Measurements from ENCODE around the gene LTBR. TPM values are rescaled to one million over a fixed set of nuclear protein-coding genes. Genes with fewer than 3 reads are reported as not detected.

The LTBR gene
- total RNA-seq, 1 donor from 2014 or later = 28.2 TPM

DNA sequence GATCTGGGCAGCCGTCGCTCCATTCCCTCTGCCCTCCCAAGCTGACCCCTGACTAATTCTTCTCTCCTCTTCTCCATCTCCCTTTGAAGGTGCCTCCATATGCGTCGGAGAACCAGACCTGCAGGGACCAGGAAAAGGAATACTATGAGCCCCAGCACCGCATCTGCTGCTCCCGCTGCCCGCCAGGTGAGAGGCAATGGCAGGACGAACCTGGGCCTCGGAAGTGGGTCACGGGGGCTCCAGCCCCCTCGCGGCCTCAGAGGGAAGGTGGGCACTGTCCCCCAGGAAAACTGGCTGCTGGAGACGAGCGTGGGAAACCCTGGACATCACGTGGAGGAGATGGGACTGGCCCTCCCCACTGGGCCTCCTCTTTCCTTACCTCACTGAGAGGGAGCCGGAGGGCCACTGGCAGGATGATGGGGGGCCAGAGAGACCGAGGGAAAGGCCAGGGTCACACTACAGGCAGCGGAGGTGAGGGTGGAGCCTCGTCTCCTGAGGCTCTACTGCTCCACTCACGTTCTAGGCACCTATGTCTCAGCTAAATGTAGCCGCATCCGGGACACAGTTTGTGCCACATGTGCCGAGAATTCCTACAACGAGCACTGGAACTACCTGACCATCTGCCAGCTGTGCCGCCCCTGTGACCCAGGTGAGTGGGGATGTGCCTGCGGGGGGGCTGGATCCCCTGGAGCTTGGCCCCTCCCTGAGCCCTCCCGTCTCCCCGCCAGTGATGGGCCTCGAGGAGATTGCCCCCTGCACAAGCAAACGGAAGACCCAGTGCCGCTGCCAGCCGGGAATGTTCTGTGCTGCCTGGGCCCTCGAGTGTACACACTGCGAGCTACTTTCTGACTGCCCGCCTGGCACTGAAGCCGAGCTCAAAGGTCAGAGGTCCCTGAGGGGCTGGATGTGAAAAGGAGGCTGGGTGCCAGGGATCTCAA lies 806 bp downstream of the LTBR start:
- DNase-seq = no peak

DNA sequence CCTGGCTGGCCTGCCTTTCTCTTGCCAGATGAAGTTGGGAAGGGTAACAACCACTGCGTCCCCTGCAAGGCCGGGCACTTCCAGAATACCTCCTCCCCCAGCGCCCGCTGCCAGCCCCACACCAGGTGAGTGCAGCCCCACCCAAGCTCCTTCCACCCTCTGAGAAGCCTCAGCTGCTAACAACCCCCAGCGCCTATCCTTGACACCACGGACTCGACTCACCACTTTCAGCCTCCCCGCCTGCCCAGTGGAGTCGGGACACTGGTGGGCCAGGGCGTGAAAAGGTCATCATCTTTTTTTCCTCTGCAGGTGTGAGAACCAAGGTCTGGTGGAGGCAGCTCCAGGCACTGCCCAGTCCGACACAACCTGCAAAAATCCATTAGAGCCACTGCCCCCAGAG lies 2.1 kb downstream of the LTBR start:
- DNase-seq = no peak

DNA sequence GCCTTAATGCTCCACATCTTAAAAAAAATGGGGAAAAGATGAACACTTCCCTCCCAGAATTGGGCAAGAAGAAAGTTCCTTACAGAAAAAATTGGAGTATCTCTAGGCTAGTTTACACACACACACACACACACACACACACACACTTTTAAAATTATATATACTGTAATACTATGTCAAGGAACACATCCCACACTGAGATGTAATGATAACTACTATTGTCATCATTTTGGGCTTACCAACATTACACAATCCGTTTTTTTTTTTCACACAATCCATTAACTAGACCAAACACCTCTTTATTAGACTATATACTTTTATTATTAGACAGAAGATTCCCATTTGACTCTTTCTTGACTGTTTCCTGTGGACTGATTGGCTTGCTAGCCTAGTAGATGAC lies 2.5 kb downstream of the LTBR start:
- DNase-seq = no peak

DNA sequence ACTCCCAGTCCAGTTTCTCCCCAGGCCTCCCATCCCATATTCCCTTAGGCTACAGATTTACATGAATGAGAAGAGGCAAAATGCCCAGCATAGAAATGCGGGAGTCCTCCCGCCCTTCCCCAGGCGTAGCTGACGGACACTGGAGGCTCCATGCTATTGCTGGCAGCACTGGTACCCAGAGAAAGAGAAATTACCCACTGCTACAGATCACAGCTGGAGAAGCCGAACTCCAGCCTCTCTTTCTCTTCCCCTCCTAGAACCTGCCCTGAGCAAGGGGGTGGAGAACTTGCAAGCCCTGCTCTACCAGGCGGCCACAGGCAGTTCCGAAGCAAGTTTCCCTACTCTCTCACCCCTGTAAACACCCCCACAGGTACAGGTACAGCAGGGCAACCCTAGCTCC lies 3.6 kb downstream of the LTBR start:
- no peak for DNase-seq

DNA sequence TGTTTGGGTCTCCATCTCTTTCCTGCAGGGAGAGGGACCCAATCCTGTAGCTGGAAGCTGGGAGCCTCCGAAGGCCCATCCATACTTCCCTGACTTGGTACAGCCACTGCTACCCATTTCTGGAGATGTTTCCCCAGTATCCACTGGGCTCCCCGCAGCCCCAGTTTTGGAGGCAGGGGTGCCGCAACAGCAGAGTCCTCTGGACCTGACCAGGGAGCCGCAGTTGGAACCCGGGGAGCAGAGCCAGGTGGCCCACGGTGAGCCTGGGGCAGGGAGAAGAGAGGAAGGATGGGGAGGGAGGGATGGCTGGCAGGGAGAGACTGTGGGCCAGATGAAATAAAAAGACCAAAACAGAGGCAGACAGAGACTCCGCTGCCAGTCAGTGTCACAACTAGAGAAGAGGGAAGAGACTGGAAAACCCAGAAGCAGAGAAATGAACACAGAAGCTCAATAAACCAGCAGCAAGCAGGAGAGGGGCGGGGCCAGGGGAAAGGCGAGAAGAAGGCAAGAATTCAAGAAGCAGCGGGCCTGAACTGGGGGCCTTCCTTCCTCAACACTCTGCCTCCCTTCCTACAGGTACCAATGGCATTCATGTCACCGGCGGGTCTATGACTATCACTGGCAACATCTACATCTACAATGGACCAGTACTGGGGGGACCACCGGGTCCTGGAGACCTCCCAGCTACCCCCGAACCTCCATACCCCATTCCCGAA lies 6.3 kb downstream of the LTBR start:
- no peak for DNase-seq

DNA sequence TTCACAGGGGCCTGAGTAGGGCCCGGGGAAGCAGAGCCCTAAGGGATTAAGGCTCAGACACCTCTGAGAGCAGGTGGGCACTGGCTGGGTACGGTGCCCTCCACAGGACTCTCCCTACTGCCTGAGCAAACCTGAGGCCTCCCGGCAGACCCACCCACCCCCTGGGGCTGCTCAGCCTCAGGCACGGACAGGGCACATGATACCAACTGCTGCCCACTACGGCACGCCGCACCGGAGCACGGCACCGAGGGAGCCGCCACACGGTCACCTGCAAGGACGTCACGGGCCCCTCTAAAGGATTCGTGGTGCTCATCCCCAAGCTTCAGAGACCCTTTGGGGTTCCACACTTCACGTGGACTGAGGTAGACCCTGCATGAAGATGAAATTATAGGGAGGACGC lies 7.1 kb downstream of the LTBR start:
- no peak for DNase-seq

DNA sequence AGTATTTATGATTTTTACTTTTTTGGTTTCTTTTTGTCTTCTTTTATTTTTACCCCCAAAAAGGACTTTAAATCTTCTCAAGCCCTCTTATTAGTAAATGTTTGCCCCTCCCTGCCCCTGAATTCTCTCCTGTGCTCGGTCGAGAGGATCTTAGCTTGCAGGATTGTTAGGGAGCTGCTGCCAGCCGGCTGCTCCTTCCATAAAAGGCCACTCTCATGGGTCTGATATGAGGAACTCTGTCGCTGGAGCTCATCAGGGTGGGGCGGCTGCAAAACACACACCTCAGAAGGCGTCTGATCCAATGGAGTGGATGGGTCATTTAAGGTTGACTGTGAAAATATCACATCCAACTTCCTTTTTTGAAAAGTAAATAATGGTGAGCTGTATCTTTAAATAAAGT lies 8.5 kb downstream of the LTBR start:
- DNase-seq = no peak

DNA sequence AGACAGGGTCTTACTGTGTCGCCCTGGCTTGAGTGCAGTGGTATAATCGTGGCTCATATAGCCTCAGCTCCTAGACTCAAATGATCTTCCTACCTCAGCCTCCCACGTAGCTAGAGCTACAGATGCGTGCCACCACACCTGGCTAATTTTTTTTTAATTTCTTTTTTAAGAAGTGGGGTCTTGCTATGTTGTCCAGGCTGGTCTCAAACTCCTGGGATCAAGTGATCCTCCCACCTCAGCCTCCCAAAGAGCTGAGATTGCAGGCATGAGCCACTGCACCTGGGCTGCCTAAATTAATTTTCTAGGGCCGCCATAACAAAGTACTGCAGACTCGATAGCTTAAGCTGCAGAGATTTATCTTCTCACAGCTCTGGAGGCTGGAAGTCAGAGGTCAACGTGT lies 9.1 kb downstream of the LTBR start:
- no peak for DNase-seq

DNA sequence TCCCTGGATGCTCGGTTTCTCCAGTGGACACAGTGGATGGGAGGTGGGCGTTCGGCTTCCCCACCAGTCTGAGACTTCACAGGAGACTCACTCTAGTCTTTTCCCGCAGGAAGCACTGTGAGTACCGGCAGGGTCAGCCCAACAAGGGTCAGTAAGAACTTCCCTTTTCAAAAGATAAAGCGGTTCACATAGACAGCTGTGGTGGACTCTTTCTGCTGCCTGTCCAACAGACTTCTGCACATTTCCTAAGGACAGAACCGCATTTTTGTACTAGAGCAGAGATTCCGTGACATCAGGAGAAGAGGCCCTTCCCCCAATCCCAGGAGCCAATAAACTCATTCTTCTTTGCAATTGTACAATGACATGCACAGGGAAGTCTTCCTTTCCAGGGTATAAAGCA lies 10.4 kb downstream of the LTBR start:
- DNase-seq = no peak

DNA sequence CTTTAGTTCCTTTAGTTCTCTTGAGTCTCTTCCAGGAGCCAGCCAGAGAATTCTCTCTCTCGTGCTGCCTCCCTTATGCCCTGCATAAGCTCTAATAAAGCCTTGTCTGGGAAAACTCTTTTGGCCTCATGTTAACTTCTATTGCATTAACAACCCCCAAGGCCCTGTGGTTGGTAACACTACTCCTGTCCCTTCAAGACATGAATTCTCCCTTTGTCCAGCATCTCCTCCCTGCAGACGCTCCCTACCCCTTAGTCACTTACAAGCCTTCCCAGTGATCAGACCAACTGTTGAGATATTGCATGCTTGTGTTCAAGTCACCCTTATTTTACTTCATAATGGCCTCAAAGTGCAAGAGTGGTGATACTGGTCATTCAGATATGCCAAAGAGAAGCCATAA lies 12.1 kb downstream of the LTBR start:
- DNase-seq = no peak

DNA sequence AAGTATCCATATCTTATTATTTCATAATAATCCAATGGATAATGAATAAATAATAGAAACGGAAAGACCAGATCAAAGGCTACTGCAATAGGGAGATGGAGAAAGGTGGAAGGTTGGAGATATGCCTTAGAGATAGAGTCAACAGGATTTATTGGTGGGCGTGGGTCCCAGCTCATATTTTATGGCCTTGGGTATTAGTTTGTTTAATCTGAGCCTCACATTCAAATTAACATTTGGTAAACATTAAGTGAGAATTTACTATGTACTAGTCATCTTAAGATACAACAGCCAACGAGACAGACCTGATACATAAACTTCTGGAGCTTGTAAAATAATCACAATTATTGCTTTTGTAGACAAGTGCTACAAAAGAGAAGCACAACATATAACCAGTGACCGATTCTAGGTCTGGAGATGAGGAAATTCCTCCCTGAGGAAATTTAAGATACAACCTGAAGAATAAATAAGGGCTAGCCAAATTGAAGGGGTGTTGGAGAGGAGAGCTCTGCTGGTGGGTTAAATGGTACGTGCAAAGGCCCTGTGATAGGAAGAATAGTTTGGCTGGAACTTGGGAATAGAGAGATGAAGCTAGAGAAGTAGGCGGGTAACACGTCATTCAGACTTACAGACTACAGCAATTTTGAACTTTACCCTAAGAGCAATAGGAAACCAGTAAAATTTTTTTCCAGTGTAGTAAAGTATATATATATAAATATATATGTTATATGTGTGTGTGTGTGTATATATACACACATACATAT lies 16.1 kb downstream of the LTBR start:
- DNase-seq = no peak

DNA sequence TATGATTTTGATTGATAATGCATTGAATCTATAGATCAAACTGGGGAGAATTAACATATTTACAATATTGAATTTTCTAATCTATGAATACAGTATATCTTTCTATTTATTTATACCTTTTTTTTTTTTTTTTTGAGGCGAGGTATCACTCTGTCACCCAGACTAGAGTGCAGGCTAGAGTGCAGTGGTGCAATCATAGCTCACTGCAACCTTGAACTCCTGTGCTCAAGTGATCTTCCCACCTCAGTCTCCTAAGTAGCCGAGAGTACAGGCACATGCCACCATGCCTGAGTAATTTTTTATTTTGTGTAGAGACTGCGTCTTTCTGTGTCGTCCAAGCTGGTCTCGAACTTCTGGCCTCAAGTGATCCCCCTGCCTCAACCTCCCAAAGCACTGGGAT lies 20.4 kb downstream of the LTBR start:
- no peak for DNase-seq

DNA sequence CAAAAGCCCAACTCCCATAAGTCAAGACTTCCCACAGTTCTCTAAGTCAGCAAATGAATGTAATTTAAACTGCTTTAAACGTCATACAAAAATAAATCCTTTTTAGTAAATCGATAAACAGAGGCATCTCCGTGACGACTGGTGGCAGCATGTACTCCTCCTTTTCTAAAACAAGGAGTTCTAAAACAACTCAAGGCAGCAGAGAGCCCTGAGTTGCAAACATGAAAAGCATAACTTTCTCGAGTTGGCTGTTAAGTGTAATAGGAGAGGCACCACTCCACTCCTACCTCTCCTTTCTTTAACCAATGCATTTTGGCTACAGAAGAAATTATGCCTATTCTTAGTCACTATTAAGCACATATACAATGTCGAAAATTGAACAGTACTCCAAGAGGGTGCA lies 22.0 kb downstream of the LTBR start:
- no peak for DNase-seq

DNA sequence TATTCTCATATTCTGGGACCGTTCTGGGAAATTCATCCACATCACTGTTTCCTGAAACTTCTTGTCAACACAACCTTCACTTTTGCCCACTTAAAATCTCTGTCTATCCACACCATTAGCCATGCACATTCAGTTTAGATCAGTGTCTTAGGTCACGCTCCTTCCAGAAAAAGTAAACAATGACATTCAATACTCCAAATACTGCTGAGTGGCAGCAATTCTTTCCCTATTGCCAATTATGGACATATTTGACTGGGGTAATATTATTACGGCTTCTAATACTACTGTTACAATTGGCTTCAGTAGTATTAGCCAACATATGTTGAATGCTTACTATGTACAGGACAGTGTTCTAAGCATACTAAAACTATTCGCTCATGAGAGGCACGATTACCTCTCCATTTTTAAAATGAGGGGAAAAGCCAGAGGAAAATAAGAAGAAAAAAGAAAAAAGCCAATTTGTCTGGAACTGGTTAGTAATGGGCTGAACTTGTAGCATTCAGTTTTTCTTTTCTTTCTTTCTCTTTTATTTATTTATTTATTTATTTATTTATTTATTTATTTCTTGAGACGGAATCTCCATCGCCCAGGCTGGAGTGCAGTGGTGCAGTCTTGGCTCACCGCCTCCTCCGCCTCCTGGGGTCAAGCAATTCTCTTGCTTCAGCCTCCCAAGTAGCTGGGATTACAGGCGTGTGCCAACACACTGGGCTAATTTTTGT lies 23.4 kb downstream of the LTBR start:
- no peak for DNase-seq

DNA sequence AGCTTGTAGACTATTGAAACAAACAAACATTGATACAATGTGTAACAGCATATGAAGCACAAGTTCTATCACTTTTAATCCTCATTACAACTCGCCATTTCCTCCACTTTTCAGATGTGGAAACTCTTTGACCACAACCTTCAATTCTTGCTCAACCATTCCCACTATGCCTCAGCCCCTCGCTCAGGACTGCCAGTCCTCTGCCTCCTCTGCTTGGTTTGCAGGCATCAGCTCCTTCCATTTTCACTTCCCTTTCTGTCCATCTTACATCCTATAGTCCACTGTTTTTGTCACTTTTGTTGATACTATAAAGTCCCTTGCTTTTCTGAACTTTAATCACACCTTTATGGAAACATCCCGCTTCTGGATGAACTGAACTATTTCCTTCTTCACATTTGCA lies 32.6 kb downstream of the LTBR start:
- no peak for DNase-seq

DNA sequence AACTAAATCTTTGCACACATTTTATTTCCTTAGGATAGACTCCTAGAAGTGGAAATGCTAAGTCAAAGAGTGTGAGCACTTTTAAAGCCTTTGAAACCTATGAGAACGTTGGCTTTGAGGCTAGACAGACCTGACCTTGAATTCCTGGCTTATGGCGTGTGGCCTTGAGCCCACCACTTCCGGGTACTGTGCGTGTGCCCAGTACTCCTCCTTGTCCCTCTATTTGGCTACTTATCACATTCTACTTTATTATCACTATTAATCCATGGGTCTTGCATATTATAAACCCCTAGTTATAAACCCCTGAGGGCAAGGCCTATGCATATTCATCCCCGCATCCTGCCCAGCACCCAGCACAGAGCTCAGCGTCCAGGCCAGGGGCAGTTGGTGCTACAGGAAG lies 34.8 kb downstream of the LTBR start:
- no peak for DNase-seq

DNA sequence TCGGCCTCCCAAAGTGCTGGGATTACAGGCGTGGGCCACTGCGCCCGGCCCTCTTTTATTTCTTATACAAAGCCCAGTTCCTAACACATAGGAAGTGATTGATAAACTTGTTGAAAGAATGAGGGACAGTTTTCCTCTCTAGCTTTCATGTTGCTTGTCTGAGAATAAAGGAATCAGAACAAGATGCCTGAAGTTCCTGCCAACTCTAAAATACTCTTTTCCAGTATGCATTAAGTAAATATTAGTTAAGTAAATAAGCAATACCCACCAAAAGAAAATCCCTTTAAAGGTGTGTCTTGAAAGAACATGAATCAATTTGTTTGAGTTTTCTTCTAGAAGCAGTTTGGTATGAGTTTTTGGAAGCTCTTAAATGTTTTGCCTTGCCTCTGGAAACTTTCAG lies 36.4 kb downstream of the LTBR start:
- no peak for DNase-seq

DNA sequence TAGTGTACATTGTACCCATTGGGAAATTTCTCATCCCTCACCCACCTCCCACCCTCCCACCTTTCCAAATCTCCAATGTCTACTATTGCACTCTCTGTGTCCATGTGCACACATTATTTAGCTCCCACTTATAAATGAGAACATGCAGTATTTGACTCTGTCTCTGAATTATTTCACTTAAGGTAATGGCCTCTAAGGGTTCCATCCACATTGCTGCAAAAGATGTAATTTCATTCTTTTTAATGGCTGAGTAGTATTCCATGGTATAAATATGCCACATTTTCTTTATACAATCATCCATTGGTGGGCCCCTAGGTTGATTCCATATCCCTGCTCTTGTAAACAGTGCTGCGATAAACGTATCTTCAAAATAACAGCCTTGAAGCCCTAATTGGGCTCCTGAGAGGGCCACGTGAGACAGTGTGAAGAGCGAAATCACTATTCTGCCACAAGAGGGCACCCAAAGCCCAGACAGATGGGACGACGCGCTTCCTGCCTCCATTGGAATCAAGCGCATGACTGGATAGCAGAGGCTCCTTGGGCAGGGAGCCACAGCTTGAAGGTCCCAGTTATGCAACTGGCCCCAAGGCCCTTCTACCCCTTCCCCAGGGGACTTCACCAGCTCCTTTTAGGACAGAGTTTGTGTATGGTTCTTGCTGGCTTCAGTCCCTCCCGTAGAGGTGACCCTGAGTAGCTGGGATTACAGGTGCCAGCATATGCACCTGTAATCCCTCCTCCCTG lies 39.5 kb downstream of the LTBR start:
- DNase-seq = peak; percentile 88

DNA sequence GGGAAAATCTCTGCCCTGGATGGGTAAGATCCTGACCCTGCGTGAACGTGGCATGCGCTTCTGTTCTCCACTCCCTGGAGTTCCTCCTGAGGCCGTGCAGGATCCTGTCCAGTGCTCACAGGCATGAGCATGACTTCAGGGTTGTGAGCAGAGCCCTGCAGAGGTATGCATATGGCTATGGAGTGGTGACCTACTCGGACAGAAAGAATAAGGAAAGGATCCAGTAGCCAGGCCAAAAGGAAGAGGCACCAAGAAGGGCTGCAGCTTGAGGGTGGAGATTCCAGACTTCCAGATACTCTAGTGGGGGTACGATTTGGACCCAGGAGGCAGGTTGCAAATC lies 40.0 kb downstream of the LTBR start:
- no peak for DNase-seq

DNA sequence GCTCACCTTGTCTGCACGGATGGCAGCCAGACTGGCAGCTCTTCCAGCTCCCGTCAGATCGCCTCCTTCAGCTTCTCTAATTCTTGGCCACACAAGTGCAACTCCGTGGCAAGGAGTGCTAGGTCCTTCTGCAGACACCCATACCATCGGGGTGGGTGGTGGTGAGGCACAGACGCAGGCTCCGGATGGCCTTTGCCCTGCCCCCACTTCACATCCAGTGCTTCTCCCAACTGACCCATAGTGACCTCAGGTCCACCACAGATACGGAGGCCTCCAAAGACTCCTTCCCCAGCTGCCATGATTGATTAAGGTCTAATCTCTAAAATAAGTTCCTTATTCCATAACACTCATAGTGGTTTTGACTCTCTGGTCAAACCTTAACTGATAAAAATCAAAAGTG lies 40.9 kb downstream of the LTBR start:
- DNase-seq = no peak

DNA sequence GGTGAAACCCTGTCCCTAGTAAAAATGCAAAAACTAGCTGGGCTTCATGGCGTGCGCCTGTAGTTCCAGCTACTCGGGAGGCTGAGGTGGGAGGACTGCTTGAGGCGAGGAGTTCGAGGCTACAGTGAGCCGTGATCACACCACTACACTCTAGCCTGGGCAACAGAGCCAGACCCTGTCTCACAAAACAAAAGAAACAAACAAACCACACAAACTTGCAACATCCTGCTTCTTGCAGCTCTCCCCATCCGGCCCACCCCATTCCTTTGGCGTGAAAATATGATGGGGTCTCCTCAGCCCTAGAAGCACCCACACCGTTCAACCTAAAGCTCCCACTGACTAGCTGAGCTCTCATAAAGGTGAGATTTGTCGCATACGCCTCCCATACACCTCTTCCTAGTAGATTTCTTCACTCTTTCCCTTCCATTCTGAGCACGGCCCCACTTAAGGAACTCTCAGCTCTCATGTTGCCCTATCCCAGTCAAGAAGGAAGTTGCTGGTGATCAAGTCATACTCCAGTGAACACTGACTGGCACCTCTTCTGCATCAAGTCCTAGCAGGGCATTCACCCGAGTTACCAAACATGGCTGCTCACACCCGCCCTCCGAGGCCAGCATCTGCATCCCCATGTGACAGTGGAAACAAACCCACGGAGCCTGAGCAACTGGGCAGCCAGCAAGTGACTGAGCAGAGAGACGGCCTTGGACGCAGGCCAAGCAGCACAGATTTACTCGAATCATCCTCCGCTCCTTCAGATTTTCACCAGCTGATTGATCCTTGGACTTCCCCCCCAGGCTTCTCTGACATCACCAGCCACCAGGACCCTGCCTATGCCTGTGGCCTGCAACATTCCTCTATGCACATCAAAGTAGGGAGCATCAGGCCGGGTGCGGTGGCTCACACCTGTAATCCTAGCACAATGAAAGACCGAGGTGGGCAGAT lies 41.9 kb downstream of the LTBR start:
- DNase-seq = no peak
